H1 (cell line): ENCODE results near the gene WSCD2. TPM values are rescaled to one million over a fixed set of nuclear protein-coding genes. Genes with fewer than 3 reads are reported as not detected.

Experiments used
- CTCF ChIA-PET: fragments of 300-600 bp; sonication (Branson Sonifier 250); formaldehyde crosslinking; loops from one replicate; lab custom pipeline; 2021; ENCODE audit not compliant: partially characterized antibody; lab: Charles Lee
- POLR2A ChIA-PET: fragments of 300-600 bp; sonication (Branson Sonifier 250); formaldehyde crosslinking; loops from one replicate; lab custom pipeline; 2021; ENCODE audit warnings: inconsistent platforms; ENCODE audit not compliant: partially characterized antibody; lab: Charles Lee
- DNase-seq, 2 experiments: peaks; one replicate each; pipeline versions ENCODE4 v3.0.0 to v3.0.0-alpha.2; 2010 to 2022; ENCODE audit warnings: low spot score in 2 of 2, low read depth in 1 of 2, mixed read lengths in 1 of 2
- FAIRE-seq: peaks from 2 replicates; lab custom pipeline; 2011; peaks lifted over from hg19 to GRCh38; lab: Jason Lieb, UNC
- H2AFZ ChIP-seq: 2 replicates; pipeline ENCODE4 v1.8.1; 2012; ENCODE audit warnings: low read length, inconsistent platforms
- H2AK5ac ChIP-seq: 2 replicates; pipeline ENCODE4 v1.6.1; 2013; ENCODE audit warnings: low read depth, low read length
- H2BK120ac ChIP-seq: replicated peaks from 2 replicates; pipeline ENCODE3; 2013; ENCODE audit warnings: low read depth, low read length, inconsistent platforms
- H2BK12ac ChIP-seq: 2 replicates; pipeline ENCODE4 v1.6.1; 2013; ENCODE audit warnings: low read depth, low read length
- H2BK15ac ChIP-seq: 2 replicates; pipeline ENCODE4 v1.6.1; 2013; ENCODE audit warnings: low read length
- H2BK20ac ChIP-seq: 2 replicates; pipeline ENCODE4 v1.6.1; 2013; ENCODE audit warnings: low read length
- H2BK5ac ChIP-seq: 2 replicates; pipeline ENCODE4 v1.6.1; 2013; ENCODE audit warnings: low read depth, low read length
- H3K14ac ChIP-seq: 2 replicates; pipeline ENCODE4 v1.6.1; 2013; ENCODE audit warnings: inconsistent platforms; ENCODE audit not compliant: insufficient read length
- H3K18ac ChIP-seq: 2 replicates; pipeline ENCODE4 v1.6.1; 2013; ENCODE audit warnings: low read length; ENCODE audit errors: extremely low read depth
- H3K23ac ChIP-seq: 2 replicates; pipeline ENCODE4 v1.6.1; 2013; ENCODE audit warnings: inconsistent platforms; ENCODE audit not compliant: insufficient read length
- H3K23me2 ChIP-seq: 2 replicates; pipeline ENCODE4 v1.6.1; 2013; ENCODE audit warnings: low read depth, low read length
- H3K27ac ChIP-seq: 2 replicates; pipeline ENCODE4 v1.6.1; 2011; ENCODE audit warnings: low read depth, low read length, inconsistent platforms
- H3K27me3 ChIP-seq, 4 experiments: replicated peaks in 1 of 4; 1 replicate in 1 of 4; 2 replicates in 3 of 4; pipeline versions ENCODE4 v1.6.1 to v1.8.1; 2011 to 2013; ENCODE audit warnings: low read length in 3 of 4, mild to moderate bottlenecking in 3 of 4, inconsistent platforms in 2 of 4, mixed read lengths in 2 of 4, moderate library complexity in 1 of 4; ENCODE audit not compliant: control insufficient read depth in 3 of 4, insufficient read depth in 3 of 4; ENCODE audit errors: extremely low read depth in 1 of 4
- H3K36me3 ChIP-seq, 4 experiments: 2 replicates each; pipeline versions ENCODE4 v1.6.1 to v1.8.1; 2011 to 2013; ENCODE audit warnings: mild to moderate bottlenecking in 4 of 4, low read length in 3 of 4, moderate library complexity in 2 of 4, control low read depth in 1 of 4, inconsistent platforms in 1 of 4; ENCODE audit not compliant: insufficient read depth in 4 of 4, control insufficient read depth in 2 of 4
- H3K4ac ChIP-seq: replicated peaks from 2 replicates; pipeline ENCODE3; 2013; ENCODE audit warnings: low read length, low read depth, mixed read lengths, inconsistent platforms; ENCODE audit not compliant: insufficient read length
- H3K4me1 ChIP-seq, 4 experiments: replicated peaks in 1 of 4; 1 replicate in 1 of 4; 2 replicates in 3 of 4; pipeline versions ENCODE4 v1.6.1 to v1.8.1; 2011 to 2013; ENCODE audit warnings: low read length in 3 of 4, inconsistent platforms in 2 of 4, mixed read lengths in 1 of 4; ENCODE audit not compliant: insufficient read depth in 4 of 4, control insufficient read depth in 3 of 4
- H3K4me2 ChIP-seq, 2 experiments: 2 replicates each; pipeline versions ENCODE4 v1.6.1 to v1.8.1; 2011 to 2013; ENCODE audit warnings: low read depth in 2 of 2, low read length in 2 of 2, control low read depth in 1 of 2, inconsistent platforms in 1 of 2, mild to moderate bottlenecking in 1 of 2; ENCODE audit not compliant: insufficient read depth in 1 of 2
- H3K4me3 ChIP-seq, 4 experiments: fragments of 200-600, 300-600 bp in 1 of 4; sonication (generic), shearing (Covaris generic), sonication (Bioruptor Twin) in 1 of 4; 2 replicates each; pipeline versions ENCODE4 v1.5.1 to v1.8.1; 2011 to 2016; ENCODE audit warnings: low read length in 4 of 4, low read depth in 3 of 4, control low read depth in 2 of 4, inconsistent platforms in 2 of 4, mild to moderate bottlenecking in 2 of 4, mixed read lengths in 1 of 4, moderate library complexity in 1 of 4; ENCODE audit not compliant: insufficient read depth in 2 of 4; ENCODE audit errors: extremely low read depth in 1 of 4
- H3K56ac ChIP-seq: replicated peaks from 2 replicates; pipeline ENCODE3; 2013; ENCODE audit warnings: low read depth, mild to moderate bottlenecking, mixed read lengths, low read length, inconsistent platforms; ENCODE audit not compliant: insufficient read length
- H3K79me1 ChIP-seq: 2 replicates; pipeline ENCODE4 v1.6.1; 2013; ENCODE audit warnings: low read depth, low read length, control low read depth
- H3K79me2 ChIP-seq, 2 experiments: 2 replicates each; pipeline versions ENCODE4 v1.6.1 to v1.8.1; 2012 to 2013; ENCODE audit warnings: low read length in 2 of 2, mild to moderate bottlenecking in 2 of 2, inconsistent platforms in 1 of 2; ENCODE audit not compliant: insufficient read depth in 2 of 2, control insufficient read depth in 1 of 2
- H3K9ac ChIP-seq, 4 experiments: replicated peaks in 1 of 4; 1 replicate in 1 of 4; 2 replicates in 3 of 4; pipeline versions ENCODE4 v1.6.1 to v1.8.1; 2011 to 2013; ENCODE audit warnings: low read depth in 3 of 4, low read length in 3 of 4, control low read depth in 2 of 4, mild to moderate bottlenecking in 2 of 4, moderate library complexity in 2 of 4, inconsistent platforms in 1 of 4; ENCODE audit errors: extremely low read depth in 1 of 4
- H3K9me3 ChIP-seq, 2 experiments: 2 replicates each; pipeline versions ENCODE4 v1.6.1 to v1.8.1; 2012 to 2013; ENCODE audit warnings: mild to moderate bottlenecking in 2 of 2, moderate library complexity in 2 of 2, control low read depth in 1 of 2, inconsistent platforms in 1 of 2, low read depth in 1 of 2, low read length in 1 of 2, mixed read lengths in 1 of 2; ENCODE audit not compliant: insufficient read depth in 2 of 2
- H4K20me1 ChIP-seq, 2 experiments: replicated peaks in 1 of 2; 2 replicates each; pipeline versions ENCODE3 to v1.8.1; 2011 to 2013; ENCODE audit warnings: inconsistent platforms in 2 of 2, low read length in 2 of 2, mild to moderate bottlenecking in 1 of 2; ENCODE audit not compliant: insufficient read depth in 2 of 2, control insufficient read depth in 1 of 2
- H4K5ac ChIP-seq: 2 replicates; pipeline ENCODE4 v1.6.1; 2013; ENCODE audit warnings: low read length, low read depth, mixed read lengths, inconsistent platforms; ENCODE audit not compliant: insufficient read length
- H4K8ac ChIP-seq: 2 replicates; pipeline ENCODE4 v1.8.0; 2013; ENCODE audit warnings: mild to moderate bottlenecking, moderate library complexity, low read length, inconsistent platforms; ENCODE audit not compliant: insufficient read depth; ENCODE audit errors: extremely low read depth
- H4K91ac ChIP-seq: replicated peaks from 2 replicates; pipeline ENCODE3; 2013; ENCODE audit warnings: low read length, mixed read lengths, inconsistent platforms; ENCODE audit not compliant: insufficient read length
- HDAC2 ChIP-seq, 2 experiments: fragments of 300-600 bp in 1 of 2; sonication (generic) in 1 of 2; IDR thresholded peaks; 2 replicates each; pipeline ENCODE4 v1.6.1; 2011 to 2012; ENCODE audit warnings: low read depth in 2 of 2, low read length in 2 of 2, mild to moderate bottlenecking in 2 of 2, moderate library complexity in 2 of 2, borderline replicate concordance in 1 of 2, inconsistent platforms in 1 of 2
- KDM1A ChIP-seq: fragments of 200-600, 300-600 bp; sonication (generic); IDR thresholded peaks from 2 replicates; pipeline ENCODE4 v1.7.1; 2016; ENCODE audit warnings: mild to moderate bottlenecking, low read length, borderline replicate concordance
- SP1 ChIP-seq: IDR thresholded peaks from 2 replicates; pipeline ENCODE4 v1.6.1; 2011; ENCODE audit warnings: low read depth, low read length
- ZNF274 ChIP-seq: IDR thresholded peaks from 2 replicates; pipeline ENCODE4 v1.7.0; 2012; ENCODE audit warnings: low read length, borderline replicate concordance; ENCODE audit errors: extremely low read depth
- whole genome bisulfite sequencing, 2 experiments: shearing (Covaris generic) in 1 of 2; methylation state at CpG; one replicate each; pipeline versions ENCODE4 v1.1.6 to v1.1.7; 2013 to 2015; ENCODE audit warnings: low lambda C conversion rate in 2 of 2, mixed read lengths in 2 of 2, inconsistent platforms in 1 of 2, low coverage in 1 of 2, missing lambda C conversion rate in 1 of 2; ENCODE audit not compliant: insufficient replicate concordance in 2 of 2, insufficient coverage in 1 of 2, insufficient read length in 1 of 2; ENCODE audit errors: extremely low coverage in 1 of 2, missing lambda C conversion rate in 1 of 2; 5-methylcytosine and 5-hydroxymethylcytosine counted together
- polyA plus RNA-seq, 7 experiments: library from polyadenylated mRNA; depleted of rRNA in 3 of 7; stranded (reverse) in 5 of 7; unstranded in 2 of 7; fragments of >200 nt in 5 of 7; fragments of 200-250 nt in 2 of 7; gene quantifications; 1 replicate in 5 of 7; 2 replicates in 1 of 7; 4 replicates in 1 of 7; pipeline versions ENCODE4 v1.2.1 to v1.2.3, GENCODE V29; 2011 to 2013; ENCODE audit warnings: missing spikeins in 2 of 7, mixed read lengths in 2 of 7
- total RNA-seq: library from RNA; stranded (reverse); fragmentation: NEBNext Ultra II Directional; extraction: Animal tissue kit (Norgen Biotek cat#: 25700); gene quantifications from 2 replicates; pipeline ENCODE4 v1.2.1, GENCODE V29; 2021

The WSCD2 gene
- total and polyA plus RNA-seq, 2 of the 8 experiments (the other 6 are each of a cell fraction or from before 2014, with no cell fraction given), result 1.3 to 2.2 TPM

- no peak overlapping the region for H2BK15ac ChIP-seq
- H3K9me3 ChIP-seq, result no peaks in the 10 kb centered on the region; a peak in 1 of 4 replicates
- no peak overlapping the region for H3K23ac ChIP-seq
- DNase-seq (no peak), FAIRE-seq (peak; percentile 48)
- H4K8ac ChIP-seq, result no peak overlapping the region
- H4K91ac ChIP-seq, result no peak overlapping the region
- ChIA-PET CTCF (interaction anchor here (0.8 to 6.9 kb wide), 24 partner anchors 10 to 323 kb away, joined by 3 to 35 read pairs (median 3); partner anchors contain the start of gene WSCD2), POLR2A (interaction anchor here (0.6 to 1.2 kb wide), 2 partner anchors 9 to 20 kb away, joined by 3 to 4 read pairs; no protein-coding TSS in a partner anchor)
- H3K4me2 ChIP-seq, result peak overlapping the region; percentile 24 to 35; a peak in 2 of 4 replicates
- H3K23me2 ChIP-seq, result no peaks in the 10 kb centered on the region; the same call in 1 of the 2 replicates
- H2AFZ ChIP-seq, result no peak overlapping the region
- no peak overlapping the region for H2BK12ac ChIP-seq
- H4K5ac ChIP-seq, result no peak overlapping the region
- H3K56ac ChIP-seq, result no peak overlapping the region
- no peaks in the 10 kb centered on the region for H3K79me1 ChIP-seq
- WGBS, 2 experiments, result 7% methylated on average over 5 of the region's 5 CpGs; no CpG with 5 or more reads in 1 of the 2 experiments
- H2BK120ac ChIP-seq, result no peak overlapping the region
- H2BK5ac ChIP-seq, result peak overlapping the region; percentile 80; the same call in 1 of the 2 replicates
- H3K9ac ChIP-seq, result no peak overlapping the region
- no peaks in the 10 kb centered on the region for H3K79me2 ChIP-seq
- H3K4ac ChIP-seq, result no peak overlapping the region
- peak overlapping the region in 1 of 4 experiments; percentile 3; a peak in 1 of 8 replicates for H3K4me3 ChIP-seq
- H3K27ac ChIP-seq, result no peak overlapping the region; the same call in 1 of the 2 replicates
- H3K18ac ChIP-seq, result no peak overlapping the region; the same call in 1 of the 2 replicates
- H3K27me3 ChIP-seq, result no peaks in the 10 kb centered on the region
- no peaks in the 10 kb centered on the region for H4K20me1 ChIP-seq
- no peak overlapping the region for H2AK5ac ChIP-seq
- no peak overlapping the region for H3K14ac ChIP-seq
- peaks cover 5 to 27% (median 11%) of the 10 kb centered on the region in 4 experiments for H3K4me1 ChIP-seq
- no peaks in the 10 kb centered on the region for H3K36me3 ChIP-seq
- H2BK20ac ChIP-seq, result peak overlapping the region; percentile 10; the same call in 1 of the 2 replicates
- TF ChIP-seq SP1, result 0 out of 2 replicates have a peak, but pooled peaks have one; percentile 2
- no peak for TF ChIP-seq ZNF274
- TF ChIP-seq KDM1A, result no peak
- peak in 1 of 2 experiments; percentile 29; a peak in 1 of 4 replicates for TF ChIP-seq HDAC2 (IDR thresholded peaks at IDR 0.05; ENCODE audit: borderline replicate concordance in 1 of 2, low read depth in 2 of 2, low read length in 2 of 2)
These were observed 106.3 kb downstream of the WSCD2 start for GRCh38 chr12:108235197-108235984.
